A673 (cell line): ENCODE data around the gene PASK.

Experiments used
- EZH2 ChIP-seq: fragments of 200-600 bp; sonication (generic); IDR thresholded peaks from 2 replicates; pipeline ENCODE4 v1.6.1; 2017; ENCODE audit warnings: borderline replicate concordance, low read depth, mild to moderate bottlenecking, mixed read lengths, antibody characterized with exemption, low read length; ENCODE audit not compliant: poor library complexity, severe bottlenecking
- TF ChIP-seq, protein P1 (sequence below): fragments of 300-800, 200-600 bp; sonication (generic); conservative IDR thresholded peaks from 2 replicates; pipeline ENCODE4 v1.5.1; 2017; ENCODE audit warnings: low read depth, mild to moderate bottlenecking, antibody characterized with exemption, low read length, moderate library complexity, mixed read lengths

DNA sequence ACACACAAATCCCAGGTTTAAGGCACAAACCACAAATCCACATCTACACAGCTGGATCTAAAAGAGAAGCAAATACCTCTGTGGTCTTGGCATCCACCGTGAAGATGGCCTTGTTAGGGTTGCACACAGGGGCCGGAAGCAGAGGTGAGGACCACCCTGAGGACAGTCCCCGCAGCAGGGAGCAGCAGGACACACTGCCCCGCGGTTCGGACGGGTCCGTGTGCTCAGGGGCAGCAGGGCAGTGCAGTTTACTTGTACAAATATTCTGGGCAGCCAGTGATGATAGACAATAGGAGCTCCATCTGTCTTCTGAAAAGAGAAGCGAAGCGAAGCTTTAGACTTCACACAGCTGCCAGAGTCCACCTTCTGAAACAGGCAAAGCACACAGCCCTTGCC is 8.8 kb downstream of the PASK start:
- TF ChIP-seq, protein P1, sequence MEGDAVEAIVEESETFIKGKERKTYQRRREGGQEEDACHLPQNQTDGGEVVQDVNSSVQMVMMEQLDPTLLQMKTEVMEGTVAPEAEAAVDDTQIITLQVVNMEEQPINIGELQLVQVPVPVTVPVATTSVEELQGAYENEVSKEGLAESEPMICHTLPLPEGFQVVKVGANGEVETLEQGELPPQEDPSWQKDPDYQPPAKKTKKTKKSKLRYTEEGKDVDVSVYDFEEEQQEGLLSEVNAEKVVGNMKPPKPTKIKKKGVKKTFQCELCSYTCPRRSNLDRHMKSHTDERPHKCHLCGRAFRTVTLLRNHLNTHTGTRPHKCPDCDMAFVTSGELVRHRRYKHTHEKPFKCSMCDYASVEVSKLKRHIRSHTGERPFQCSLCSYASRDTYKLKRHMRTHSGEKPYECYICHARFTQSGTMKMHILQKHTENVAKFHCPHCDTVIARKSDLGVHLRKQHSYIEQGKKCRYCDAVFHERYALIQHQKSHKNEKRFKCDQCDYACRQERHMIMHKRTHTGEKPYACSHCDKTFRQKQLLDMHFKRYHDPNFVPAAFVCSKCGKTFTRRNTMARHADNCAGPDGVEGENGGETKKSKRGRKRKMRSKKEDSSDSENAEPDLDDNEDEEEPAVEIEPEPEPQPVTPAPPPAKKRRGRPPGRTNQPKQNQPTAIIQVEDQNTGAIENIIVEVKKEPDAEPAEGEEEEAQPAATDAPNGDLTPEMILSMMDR: no peak
- TF ChIP-seq EZH2: no peak
